GM18520 (cell line): Measurements from ENCODE around the gene MAOB.
"Not testable (repeated sequence)": the region's sequence is repeated elsewhere in the genome, so short reads cannot be mapped to it uniquely, and the experiment has no call there.

Experiments
- ATAC-seq: cut with Tn5 transposase; IDR thresholded peaks from one replicate; pipeline ENCODE4 v1.9.1; 2021; ENCODE audit not compliant: unreplicated experiment

Gene MAOB

DNA sequence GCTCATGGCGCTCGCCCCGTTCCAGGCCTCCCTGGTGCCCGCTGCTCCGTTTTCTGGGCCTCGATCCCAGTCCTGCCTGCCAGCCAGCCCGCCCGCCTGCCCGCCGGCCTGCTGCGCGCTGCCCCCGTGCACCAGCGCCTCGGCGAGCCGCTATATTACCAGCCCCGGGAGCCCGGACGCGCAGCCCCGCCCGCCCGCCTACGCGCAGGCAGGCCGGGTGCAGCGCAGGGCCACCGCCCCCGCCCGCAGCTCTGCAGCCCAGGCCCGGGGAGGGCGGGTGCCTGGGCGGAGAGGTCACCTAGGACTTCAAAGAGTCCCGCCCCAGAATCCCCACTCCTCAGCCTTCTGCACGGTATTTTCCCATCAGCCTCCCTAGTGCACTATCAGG, at the start of gene MAOB:
Gene MAOB, minus strand, starts transcription at position 157 of the 388 bp plus-strand sequence. Its CDS starts 151 bp downstream, at position 6.
- no peak for ATAC-seq

DNA sequence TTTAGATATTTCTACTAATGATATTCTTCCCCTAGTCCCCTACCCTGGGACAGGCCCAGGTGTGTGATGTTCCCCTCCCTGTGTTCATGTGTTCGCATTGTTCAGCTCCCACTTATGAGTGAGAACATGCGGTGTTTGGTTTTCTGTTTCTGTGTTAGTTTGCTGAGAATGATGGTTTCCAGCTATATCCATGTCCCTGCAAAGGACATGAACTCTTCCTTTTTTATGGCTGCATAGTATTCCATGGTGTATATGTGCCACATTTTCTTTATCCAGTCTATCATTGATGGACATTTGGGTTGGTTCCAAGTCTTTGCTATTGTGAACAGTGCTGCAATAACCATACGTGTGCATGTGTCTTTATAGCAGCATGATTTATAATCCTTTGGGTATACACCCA, 39.8 kb upstream of the MAOB start:
- not testable (repeated sequence) for ATAC-seq

DNA sequence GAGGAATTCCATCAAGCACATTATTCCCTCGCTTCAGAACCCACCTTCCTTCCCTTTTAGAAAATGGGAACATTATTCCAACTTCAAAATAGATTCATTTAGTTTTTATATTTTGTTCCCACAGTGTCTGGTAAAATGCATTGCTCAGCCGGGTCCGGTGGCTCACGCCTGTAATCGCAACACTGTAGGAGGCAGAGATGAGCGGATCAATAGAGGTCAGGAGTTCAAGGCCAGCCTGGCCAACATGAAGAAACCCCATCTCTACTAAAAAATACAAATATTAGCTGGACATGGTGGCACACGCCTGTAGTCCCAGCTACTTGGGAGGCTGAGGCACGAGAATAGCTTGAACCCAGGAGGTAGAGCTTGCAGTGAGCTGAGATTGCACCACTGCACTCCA, 28.5 kb upstream of the MAOB start:
- ATAC-seq = not testable (repeated sequence)

DNA sequence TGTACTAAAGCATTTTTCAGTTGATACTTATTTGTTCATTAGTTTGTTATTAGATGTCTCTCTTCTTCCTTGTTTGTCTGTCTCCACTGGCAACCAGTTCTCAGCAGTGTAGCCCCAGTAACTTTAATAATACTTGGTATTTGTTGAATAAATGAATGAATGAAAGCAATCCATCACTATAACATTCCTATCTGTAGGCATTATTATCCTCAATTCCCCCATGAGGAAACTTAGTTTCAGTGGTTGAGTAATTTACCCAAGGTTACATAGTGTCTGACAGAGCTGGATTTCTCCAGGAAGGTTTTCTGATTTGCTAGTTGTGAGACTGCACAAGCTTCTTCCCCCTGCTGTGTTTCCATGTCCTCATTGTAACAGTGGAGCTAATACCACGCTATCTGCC, 27.8 kb upstream of the MAOB start:
- ATAC-seq = no peak

DNA sequence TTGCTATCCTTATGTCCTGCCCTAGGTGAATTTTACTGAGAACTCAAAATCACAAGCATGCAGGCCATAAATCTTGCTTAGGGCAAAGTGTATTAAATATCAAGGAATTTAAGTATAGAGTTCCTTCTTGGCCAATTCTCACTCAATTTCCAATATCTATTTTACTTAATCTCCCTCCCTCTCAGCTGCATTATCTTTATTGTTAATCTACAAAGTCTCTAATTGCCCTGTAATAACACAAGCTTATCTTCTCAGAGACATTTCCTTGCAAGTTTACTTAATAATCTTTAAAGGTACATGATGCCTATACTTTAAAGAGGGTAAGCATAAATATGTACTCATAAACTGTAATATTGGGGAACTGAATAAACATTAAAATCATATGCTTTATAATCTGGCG, 26.9 kb upstream of the MAOB start:
- ATAC-seq = no peak

DNA sequence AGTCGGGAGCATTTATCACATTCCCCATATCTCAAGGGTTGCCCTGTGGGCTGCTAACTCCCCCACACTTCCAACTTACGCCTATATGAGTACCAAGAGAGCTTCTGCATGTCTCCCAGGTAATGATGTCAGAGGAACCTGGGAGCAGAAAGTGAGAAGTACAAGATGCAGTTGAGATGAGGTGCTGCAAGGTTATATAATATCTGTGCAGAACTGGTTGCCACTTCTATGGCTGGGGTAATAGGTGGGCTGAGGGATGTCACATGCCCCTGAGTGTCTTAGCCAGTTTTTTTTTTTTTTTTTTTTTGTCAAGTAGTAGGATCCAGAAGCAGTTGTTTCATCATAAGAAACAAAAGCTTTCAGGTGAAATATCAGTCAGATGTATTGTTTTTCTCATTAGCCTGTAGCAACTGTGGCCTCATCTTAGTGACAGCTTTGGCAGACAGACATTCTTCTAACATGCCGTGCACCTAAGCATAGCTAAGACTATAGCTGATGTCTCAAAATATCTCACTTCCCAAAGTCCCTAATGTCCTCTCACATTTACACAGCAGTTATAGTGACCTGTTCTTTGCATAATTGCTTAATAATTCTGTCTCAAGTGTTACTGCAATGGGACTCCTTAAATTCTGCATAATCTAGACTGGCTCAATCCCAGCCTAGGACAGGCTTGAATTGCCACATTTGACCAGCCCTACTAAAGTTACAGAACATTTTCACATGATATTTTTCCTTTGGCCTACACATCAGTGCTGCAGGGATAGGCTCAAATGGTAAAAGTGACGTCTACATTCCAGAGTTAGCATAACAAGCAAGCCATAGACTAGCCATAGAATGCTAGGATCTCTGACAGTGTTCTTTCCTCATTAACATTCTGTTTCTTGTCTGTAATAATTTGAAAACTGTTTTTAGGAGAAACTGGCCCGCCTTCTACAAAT, 17.9 kb upstream of the MAOB start:
- no peak for ATAC-seq

DNA sequence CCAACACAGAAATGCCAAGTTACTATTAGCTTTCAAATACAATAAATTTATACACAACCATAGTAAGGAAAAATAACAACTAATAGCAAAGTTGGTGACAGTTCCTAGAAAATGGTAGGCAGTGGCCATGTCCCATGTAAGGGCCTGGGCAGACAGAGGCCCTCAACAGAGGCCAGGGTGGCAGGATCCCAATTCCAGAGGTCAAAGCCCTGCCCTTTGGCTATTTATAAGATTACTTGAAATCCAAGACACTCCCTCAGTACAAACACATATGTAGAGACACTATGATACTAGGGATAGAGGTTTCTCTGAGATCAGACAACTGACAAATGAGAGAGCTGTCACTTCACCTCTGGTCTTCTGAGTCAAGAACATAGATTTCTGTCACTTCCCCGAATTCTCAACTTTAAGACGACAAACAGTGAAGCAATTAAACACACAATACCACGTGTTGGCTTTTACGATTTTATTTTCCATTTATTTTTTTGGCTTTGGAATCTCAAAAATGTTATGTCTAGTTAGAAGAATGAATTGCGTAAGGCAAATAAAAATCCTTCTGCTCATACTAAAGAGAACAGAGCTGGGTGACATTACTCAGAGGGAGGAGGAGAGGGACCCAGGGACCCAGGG, 16.3 kb upstream of the MAOB start:
- ATAC-seq = no peak

DNA sequence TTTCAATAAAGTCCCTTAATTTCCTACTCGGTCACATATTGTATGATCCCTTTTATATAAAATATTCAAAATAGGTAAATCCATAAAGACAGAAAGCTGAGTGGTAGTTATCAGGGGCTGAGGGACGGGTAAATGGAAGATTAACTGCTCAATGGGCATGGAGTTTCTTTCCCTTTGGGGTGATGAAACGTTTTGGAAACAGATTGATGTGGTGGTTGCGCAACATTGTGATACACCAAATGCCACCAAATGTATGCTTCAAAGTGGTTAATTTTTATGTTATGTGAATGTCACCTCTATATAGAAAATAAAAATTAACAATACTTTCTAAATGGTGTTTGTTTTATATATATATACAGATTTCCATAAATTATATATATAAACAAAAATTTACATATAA, 15.0 kb upstream of the MAOB start:
- no peak for ATAC-seq

DNA sequence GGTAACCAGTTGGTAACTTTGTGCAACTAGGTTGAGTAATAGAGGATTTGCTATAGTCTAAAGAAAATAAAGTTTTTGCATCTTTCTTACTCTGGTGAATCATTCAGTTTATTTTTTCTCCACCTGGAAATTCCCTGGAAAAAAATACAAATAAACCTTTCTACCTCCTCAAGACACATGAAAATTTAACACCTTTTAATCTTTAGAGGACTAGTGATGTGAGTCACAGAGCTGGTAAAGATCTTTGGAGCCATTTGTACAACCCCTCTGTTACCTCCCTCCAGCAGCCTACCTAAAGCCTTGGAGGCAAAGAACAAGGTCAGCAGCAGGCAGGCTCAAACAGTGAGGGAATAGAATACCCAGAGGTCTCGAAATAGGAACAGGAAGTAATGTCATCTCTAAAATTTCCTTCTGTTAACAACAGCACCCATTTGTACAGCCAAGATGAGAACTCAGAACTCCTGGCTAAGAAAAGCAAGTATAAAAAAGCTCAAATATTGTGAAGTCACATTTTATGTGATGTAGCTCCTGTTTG, 10.2 kb upstream of the MAOB start:
- ATAC-seq = no peak

DNA sequence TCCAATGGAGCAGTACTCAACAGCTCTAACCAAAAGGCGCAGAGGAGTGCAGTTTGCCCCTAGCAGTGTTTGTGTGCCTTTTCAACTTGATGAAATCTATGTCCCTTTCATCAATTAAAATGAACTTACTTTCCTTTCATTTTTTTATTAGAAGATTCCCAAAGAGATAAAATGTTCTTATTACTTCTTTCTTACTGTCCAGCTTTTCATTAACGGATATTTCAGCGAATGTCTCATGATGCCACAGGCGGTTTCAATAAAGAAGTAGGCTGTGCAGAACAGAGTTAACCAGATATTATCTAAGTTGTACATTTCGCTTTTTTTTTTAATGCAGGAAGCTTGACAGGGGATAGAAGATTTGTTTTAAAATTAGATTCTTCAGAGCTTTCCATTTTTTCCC, 3.4 kb upstream of the MAOB start:
- ATAC-seq = no peak

DNA sequence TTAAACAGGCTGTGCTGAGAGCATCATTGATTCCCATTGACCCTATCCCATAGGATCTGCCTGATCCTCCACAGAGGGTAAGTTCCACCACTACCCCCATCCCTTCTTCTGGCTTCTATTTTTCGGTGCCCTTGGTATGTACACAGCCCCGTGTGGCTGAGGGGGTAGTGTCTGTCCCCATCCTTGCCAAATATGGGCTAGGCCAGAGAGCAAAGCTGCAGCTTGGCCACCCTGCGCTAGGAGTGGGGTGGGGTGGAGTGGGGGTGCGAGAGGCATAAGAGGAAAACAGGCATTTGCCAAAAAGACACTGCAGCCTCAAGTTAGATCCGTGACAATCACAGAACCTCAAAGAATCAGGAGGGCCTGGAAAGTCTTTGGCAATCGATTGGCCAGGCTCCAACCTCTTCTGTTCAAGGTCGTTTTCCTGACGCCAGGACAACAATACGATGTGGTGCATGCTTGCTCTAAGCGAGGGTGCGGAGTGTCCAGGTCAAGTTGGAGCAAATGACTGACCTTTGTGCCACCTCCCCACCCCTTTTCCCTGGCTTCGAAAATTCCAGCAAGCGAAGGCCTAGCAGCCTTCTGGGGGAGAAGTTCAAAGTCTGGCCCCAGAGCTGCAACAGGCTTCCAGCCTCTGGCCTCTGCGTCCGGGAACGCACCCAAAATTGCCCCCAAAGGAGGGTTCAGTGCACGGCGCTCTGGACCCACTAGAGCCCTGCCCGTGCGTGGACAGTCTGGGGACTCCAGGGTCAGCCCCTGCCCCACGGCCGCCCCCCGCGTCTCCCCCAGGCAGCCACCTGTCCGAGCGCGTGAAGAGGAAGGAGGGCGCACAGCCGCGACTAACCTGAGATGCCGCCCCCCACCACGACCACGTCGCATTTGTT, 598 bp downstream of the MAOB start:
- ATAC-seq = no peak

DNA sequence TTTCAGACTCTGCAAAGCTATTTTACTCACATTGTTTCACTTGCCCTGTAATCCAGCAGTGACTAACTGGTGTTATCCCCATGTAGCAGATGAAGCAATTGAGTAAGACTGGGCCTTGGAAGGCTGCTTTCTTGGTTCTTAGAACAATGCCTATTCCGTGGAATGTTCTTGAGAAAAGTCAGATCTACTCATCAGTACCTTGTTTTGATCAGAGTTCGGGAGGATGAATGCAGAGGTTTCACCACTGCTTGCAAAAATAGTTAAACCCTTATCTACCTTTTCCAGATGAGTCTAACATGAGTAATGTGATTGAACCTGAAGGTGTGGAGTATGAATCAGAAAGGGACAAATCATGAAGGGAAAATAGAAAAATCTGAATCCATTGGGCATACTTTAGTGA, 1.8 kb downstream of the MAOB start:
- ATAC-seq = no peak

DNA sequence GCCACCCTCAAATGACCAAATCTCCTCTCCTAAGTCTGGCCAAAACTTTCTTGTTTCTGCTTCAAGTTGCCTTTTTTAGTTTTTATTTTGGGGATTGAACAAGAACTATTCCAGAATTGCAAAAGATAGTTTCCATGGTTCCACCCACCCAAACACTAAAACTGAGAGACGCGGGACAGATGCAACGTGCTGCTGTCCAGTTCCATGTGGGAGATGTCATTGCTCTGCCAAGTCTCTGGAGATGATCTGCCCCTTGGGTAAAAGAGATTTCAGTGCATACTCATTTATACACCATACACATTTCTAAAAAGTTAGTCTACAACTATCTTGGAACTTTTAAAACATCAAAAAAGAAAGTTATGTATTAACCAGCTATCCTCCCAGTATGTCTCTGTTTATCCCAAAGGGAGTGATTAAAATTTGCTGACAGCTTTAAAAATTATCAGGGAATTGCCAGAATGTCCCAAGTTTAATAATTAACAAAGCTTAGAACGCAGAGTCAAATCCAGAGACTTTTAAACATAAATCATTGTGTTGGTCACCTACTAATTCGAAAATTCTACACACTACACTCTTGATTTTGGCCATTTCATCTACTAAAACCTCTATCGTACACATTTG, 3.2 kb downstream of the MAOB start:
- no peak for ATAC-seq

DNA sequence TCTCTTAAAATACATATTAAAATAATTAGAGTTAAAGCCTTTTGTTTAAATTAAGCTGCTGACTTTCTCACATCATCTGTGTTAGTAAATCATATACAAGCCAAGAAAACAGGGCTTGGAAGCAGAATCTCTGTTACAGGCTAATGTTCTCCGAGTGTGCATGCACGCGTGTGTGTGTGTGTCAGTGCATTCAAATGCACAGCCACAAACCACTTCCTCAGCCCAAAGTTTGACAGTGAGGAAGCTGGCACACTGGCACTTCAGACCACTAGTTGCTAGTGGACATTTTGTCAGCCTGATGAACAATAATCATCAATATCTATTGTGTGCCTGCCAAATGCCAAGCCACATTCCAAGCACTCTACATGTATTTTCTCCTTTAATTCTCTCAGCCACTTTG, 5.6 kb downstream of the MAOB start:
- no peak for ATAC-seq

DNA sequence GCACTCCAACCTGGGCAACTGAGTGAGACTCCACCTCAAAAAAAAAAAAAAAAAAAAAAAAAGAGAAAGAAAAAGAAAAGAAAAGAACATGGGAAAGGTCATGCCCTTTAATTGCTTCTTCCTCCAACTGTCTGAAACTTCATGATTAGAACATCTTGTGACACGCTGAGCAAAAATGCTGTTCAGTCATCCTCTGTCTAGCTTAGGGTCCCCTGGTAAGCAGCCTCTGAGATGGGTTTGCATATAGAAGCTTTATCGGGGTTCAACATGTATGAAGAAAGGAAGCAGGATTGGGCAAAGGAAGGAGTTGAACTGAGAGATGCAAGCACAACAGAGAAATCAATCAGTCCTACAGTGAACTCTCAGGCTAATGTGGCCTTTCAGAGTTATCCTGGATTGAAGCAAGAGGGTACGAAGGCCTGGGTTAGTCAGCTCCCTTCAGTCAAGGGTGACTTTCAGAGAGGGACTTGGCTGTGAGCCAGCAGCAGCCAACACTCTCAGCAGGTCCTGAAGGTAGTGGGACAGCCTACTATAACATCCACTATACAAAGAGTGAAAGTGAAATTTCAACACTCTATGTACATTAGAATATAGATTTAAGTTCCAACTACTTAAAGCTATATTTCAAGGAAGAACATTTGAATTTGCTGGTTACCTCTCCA, 11.4 kb downstream of the MAOB start:
- ATAC-seq = no peak

DNA sequence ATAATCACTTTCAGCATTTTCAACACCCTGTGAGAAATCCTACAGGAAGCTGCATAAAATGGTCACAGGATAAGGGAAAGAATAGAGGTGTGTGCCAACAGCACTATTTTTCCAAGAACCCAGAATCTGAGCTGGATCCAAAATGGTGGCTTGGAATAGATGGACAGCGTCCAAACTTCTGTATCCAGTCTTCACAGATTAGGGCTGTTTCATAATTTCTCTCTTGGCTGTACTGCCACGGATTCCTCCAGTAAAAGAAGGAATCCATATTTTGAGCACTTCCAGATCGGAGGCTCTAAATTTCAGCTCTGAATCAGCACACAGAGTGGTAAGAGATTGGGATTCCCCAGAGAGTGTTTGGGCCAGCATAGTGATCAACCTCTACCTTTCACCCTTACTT, 12.2 kb downstream of the MAOB start:
- no peak for ATAC-seq

DNA sequence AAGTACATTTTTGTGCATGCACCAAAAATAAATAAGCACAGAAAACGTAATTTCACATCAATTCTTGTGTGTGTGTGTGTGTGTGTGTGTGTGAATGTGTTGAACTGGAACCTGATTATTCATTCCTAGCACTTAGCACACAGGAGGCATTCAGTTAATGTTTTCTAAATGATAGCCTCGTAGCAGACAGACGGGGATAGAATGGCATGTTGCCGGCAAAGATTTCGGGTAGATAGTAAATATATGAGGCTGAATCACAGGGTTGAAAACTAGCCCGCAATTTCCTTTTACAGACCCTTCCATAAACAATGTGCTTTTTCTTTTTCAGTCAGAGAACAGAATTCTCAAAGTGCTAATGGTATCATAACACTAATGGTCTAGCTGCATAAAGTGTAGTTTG, 13.5 kb downstream of the MAOB start:
- ATAC-seq = no peak

DNA sequence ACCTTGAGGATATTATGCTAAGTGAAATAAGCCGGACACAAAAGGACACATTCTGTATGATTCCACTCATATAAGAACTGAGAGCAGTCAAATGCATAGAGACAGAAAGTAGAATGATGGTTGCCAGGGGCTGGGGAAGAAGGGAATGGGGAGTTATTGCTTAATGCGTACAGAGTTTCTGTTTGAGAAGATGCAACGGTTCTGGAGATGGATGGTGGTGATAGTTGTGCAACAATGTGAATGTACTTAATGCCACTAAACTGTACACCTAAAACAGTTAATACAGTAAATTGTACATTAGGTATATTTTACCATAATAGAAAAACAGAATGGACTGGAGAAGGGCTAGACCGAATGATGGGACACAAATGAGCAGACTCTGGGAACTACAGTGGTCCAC, 15.8 kb downstream of the MAOB start:
- no peak for ATAC-seq

DNA sequence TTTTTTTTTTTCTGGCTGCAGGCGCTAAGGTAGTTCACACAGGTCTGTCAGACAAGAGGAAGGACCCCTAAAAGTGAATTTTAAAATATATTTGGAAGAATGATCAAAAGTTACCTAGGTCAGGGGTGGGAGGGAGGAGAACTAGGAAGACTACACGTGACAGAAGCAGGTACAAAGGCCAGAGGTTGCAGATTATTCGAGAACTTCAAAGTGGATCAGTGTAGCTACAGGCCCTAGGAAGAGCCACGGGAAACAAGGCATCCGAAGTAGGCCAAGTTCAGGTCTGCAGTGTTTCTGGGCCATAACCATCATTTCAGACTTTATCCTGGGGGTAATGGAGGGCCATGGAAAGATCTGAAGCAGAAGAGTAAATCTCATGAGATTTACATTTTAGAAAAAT, 16.5 kb downstream of the MAOB start:
- no peak for ATAC-seq

DNA sequence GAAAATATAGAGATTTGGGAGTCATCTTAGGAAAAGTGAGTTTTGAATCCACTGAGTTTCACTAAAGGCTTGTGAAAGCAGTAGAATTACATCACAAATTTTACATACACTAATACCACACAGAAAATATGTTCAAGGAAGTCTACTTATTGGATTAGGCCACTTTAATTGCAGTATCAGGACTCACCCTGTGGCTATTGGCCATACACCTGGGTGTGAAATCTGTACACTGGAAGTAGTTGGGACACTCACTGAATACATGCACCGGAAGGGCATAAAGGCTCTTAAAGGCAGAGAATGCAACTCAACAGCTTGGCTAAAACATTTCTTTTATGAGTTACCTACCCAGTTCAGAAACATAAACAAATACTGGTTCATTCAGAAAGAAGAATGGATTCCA, 19.8 kb downstream of the MAOB start:
- no peak for ATAC-seq
